ENCODE measurements around the gene MAN1A1. TPM values are rescaled to one million over a fixed set of nuclear protein-coding genes. Genes with fewer than 3 reads are reported as not detected.

Gene MAN1A1
- total RNA-seq, 1 donor from 2014 or later: 52.2 TPM

- no peak overlapping the region for H3K4me3 Mint-ChIP-seq
- TF ChIP-seq CTCF (conservative IDR thresholded peaks at IDR 0.05): no peak
- peak overlapping the region; percentile 76 for H3K27ac Mint-ChIP-seq
- no peak for DNase-seq (ENCODE audit: extremely low spot score, unreplicated experiment)
- no peaks in the 10 kb centered on the region for H3K27me3 Mint-ChIP-seq
- H3K4me1 Mint-ChIP-seq (ENCODE audit: unreplicated experiment): peaks cover 9% of the 10 kb centered on the region
- H3K9me3 Mint-ChIP-seq: peaks cover 8% of the 10 kb centered on the region
- H3K36me3 Mint-ChIP-seq: peaks cover 11% of the 10 kb centered on the region
Measured at GRCh38 chr6:119289651-119290050, 59.9 kb downstream of the MAN1A1 start.

- H3K9me3 Mint-ChIP-seq: peaks cover 4% of the 10 kb centered on the region
- H3K27ac Mint-ChIP-seq: no peak overlapping the region
- DNase-seq (ENCODE audit: extremely low spot score, unreplicated experiment): no peak
- no peak overlapping the region for H3K4me3 Mint-ChIP-seq
- no peak for TF ChIP-seq CTCF (conservative IDR thresholded peaks at IDR 0.05)
- H3K36me3 Mint-ChIP-seq: peaks cover 18% of the 10 kb centered on the region
- H3K4me1 Mint-ChIP-seq (ENCODE audit: unreplicated experiment): peaks cover 9% of the 10 kb centered on the region
- H3K27me3 Mint-ChIP-seq: no peaks in the 10 kb centered on the region
Measured at GRCh38 chr6:119285908-119286625, 63.5 kb downstream of the MAN1A1 start.

GRCh38 chr6:119284861-119285521 is 64.6 kb downstream of the MAN1A1 start:
- peaks cover 18% of the 10 kb centered on the region for H3K36me3 Mint-ChIP-seq
- H3K27me3 Mint-ChIP-seq: no peaks in the 10 kb centered on the region
- no peak overlapping the region for H3K4me3 Mint-ChIP-seq
- peaks cover 3% of the 10 kb centered on the region for H3K9me3 Mint-ChIP-seq
- peaks cover 9% of the 10 kb centered on the region for H3K4me1 Mint-ChIP-seq (ENCODE audit: unreplicated experiment)
- TF ChIP-seq CTCF (conservative IDR thresholded peaks at IDR 0.05): peak; percentile 33
- H3K27ac Mint-ChIP-seq: no peak overlapping the region
- no peak for DNase-seq (ENCODE audit: extremely low spot score, unreplicated experiment)

GRCh38 chr6:119283979-119284545 is 65.5 kb downstream of the MAN1A1 start:
- no peak for TF ChIP-seq CTCF (conservative IDR thresholded peaks at IDR 0.05)
- H3K27me3 Mint-ChIP-seq: no peaks in the 10 kb centered on the region
- H3K27ac Mint-ChIP-seq: no peak overlapping the region
- H3K9me3 Mint-ChIP-seq: no peaks in the 10 kb centered on the region
- no peak overlapping the region for H3K4me3 Mint-ChIP-seq
- peaks cover 1% of the 10 kb centered on the region for H3K4me1 Mint-ChIP-seq (ENCODE audit: unreplicated experiment)
- no peak for DNase-seq (ENCODE audit: extremely low spot score, unreplicated experiment)
- peaks cover 12% of the 10 kb centered on the region for H3K36me3 Mint-ChIP-seq

GRCh38 chr6:119283214-119283613 is 66.3 kb downstream of the MAN1A1 start:
- Mint-ChIP-seq H3K36me3 (peaks cover 12% of the 10 kb centered on the region), H3K4me1 (ENCODE audit: unreplicated experiment) (no peaks in the 10 kb centered on the region), H3K27me3 (no peaks in the 10 kb centered on the region), H3K27ac (no peak overlapping the region), H3K9me3 (no peaks in the 10 kb centered on the region), H3K4me3 (no peak overlapping the region)
- no peak for TF ChIP-seq CTCF (conservative IDR thresholded peaks at IDR 0.05)
- DNase-seq (ENCODE audit: extremely low spot score, unreplicated experiment): no peak

All from type B pancreatic cell (in vitro differentiated cells).